ENCODE data around the gene SHE. TPM values are rescaled to one million over a fixed set of nuclear protein-coding genes. Genes with fewer than 3 reads are reported as not detected.
A peak's percentile ranks its signal among the peaks of the same experiment; 100 is the strongest.

SHE gene
- total RNA-seq, 1 donor from 2014 or later = 0.04 TPM

DNA sequence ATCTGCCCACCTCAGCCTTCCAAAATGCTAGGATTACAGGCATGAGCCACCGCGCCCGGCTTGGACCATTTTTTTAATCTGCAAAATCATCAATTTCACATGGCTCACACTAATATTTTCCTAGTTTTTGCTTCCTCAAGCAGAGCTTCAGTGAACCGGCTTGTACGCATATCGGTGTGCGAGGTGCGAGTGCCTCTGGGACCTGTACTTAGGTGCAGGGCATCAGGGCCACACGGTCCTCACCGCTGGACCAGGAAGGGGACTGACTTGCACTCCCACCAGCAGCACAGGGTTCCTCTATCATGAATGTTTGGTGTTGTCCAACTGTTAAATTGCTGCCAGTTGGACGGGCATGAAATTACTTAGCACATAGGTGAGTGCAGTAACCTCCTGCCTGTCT is 15.4 kb upstream of the SHE start:
- intact Hi-C loops (cut with micrococcal nuclease) = no loop called here
- TF ChIP-seq, protein P1, sequence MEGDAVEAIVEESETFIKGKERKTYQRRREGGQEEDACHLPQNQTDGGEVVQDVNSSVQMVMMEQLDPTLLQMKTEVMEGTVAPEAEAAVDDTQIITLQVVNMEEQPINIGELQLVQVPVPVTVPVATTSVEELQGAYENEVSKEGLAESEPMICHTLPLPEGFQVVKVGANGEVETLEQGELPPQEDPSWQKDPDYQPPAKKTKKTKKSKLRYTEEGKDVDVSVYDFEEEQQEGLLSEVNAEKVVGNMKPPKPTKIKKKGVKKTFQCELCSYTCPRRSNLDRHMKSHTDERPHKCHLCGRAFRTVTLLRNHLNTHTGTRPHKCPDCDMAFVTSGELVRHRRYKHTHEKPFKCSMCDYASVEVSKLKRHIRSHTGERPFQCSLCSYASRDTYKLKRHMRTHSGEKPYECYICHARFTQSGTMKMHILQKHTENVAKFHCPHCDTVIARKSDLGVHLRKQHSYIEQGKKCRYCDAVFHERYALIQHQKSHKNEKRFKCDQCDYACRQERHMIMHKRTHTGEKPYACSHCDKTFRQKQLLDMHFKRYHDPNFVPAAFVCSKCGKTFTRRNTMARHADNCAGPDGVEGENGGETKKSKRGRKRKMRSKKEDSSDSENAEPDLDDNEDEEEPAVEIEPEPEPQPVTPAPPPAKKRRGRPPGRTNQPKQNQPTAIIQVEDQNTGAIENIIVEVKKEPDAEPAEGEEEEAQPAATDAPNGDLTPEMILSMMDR (IDR thresholded peaks at IDR 0.05) = no peak
- CTCF ChIA-PET = no interaction called here
- no peak overlapping the region for H3K4me3 Mint-ChIP-seq
- H3K27ac Mint-ChIP-seq = no peak overlapping the region
- DNase-seq = no peak
- no peak for ATAC-seq (ENCODE audit: low read depth)
- no peaks in the 10 kb centered on the region for H3K9me3 Mint-ChIP-seq
- H3K36me3 Mint-ChIP-seq (ENCODE audit: low read depth) = no peaks in the 10 kb centered on the region
- peaks cover 27% of the 10 kb centered on the region for H3K27me3 Mint-ChIP-seq
- POLR2A ChIA-PET = no interaction called here
- H3K4me1 Mint-ChIP-seq = no peaks in the 10 kb centered on the region

DNA sequence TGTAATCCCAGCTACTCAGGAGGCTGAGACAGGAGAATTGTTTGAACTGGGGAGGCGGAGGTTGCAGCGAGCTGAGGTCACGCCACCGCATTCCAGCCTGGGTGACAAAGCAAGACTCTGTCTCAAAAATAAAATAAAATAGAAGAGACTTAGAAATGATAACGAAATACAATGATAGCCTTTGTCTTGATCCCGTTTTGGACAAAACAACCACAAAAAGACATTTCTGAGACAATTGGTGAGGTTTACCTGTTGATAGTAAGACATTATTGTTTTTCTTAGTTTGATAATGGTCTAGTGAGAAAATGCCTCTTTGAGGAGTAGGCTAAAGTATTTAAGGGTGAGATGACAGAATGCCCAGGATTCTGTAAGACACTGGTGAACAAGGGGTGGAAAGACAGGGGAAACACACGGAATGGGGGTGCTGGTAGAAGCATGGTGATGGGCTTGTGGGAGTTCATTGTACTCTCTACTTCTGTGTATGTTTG is 11.9 kb upstream of the SHE start:
- Mint-ChIP-seq H3K4me1 (no peaks in the 10 kb centered on the region), H3K9me3 (no peaks in the 10 kb centered on the region), H3K27me3 (peaks cover 25% of the 10 kb centered on the region), H3K36me3 (ENCODE audit: low read depth) (no peaks in the 10 kb centered on the region), H3K4me3 (no peak overlapping the region), H3K27ac (no peak overlapping the region)
- intact Hi-C loops (cut with micrococcal nuclease) = no loop called here
- DNase-seq = no peak
- TF ChIP-seq, protein P1 (IDR thresholded peaks at IDR 0.05) = no peak
- POLR2A ChIA-PET = no interaction called here
- no peak for ATAC-seq (ENCODE audit: low read depth)
- CTCF ChIA-PET = no interaction called here

DNA sequence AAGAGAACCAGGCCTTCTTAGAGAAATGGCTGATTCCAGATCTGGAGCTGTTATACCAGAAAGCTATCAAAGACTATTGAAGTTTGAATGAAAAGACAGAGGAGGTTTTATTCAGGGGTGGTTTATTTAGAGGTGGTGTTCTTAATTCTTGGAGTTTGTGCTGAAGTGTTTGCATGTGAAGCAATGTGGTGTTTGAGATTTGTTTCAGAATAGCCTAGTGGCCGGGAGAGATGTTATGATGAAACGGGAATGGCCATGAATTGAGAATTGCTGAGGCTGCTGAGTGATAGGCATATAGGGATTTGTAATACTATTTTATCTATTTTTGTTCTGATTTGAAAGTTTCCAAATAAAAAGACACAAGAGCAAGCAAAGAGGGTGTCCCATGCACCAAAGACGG is 10.5 kb upstream of the SHE start:
- TF ChIP-seq, protein P1 (IDR thresholded peaks at IDR 0.05) = no peak
- H3K4me1 Mint-ChIP-seq = no peaks in the 10 kb centered on the region
- H3K36me3 Mint-ChIP-seq (ENCODE audit: low read depth) = no peaks in the 10 kb centered on the region
- ChIA-PET POLR2A (interaction anchor here (0.5 kb wide), 1 partner anchor 929 kb away, joined by 6 read pairs; no protein-coding TSS in a partner anchor), CTCF (interaction anchor here (1.6 kb wide), 1 partner anchor 33 kb away, joined by 3 read pairs; no protein-coding TSS in a partner anchor)
- ATAC-seq (ENCODE audit: low read depth) (no peak), DNase-seq (no peak)
- intact Hi-C loops (cut with micrococcal nuclease) = no loop called here
- peaks cover 30% of the 10 kb centered on the region for H3K27me3 Mint-ChIP-seq
- no peaks in the 10 kb centered on the region for H3K9me3 Mint-ChIP-seq
- no peak overlapping the region for H3K27ac Mint-ChIP-seq
- H3K4me3 Mint-ChIP-seq = no peak overlapping the region

DNA sequence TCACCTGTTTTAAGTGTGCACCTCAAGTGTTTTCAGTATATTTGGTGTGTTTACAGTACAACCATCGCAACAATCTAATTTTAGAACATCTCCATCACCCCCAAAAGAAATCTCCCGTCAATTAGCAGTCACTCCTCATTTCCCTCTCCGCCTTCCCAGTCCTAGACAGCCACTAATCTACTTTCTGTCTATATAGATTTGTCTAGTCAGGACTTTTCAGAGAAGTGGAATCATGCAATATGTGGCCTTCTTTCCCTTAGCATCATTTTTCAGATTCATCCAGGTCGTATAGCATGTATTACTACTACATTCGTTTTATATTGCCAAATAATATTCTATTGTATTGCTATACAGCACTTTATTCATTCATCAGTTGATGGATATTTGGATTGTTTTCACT is 1.7 kb upstream of the SHE start:
- peaks cover 43% of the 10 kb centered on the region for H3K27me3 Mint-ChIP-seq
- ChIA-PET POLR2A (no interaction called here), CTCF (no interaction called here)
- TF ChIP-seq, protein P1 (IDR thresholded peaks at IDR 0.05) = no peak
- ATAC-seq (ENCODE audit: low read depth) (no peak), DNase-seq (no peak)
- intact Hi-C loops (cut with micrococcal nuclease) = no loop called here
- no peak overlapping the region for H3K4me3 Mint-ChIP-seq
- no peak overlapping the region for H3K27ac Mint-ChIP-seq
- peaks cover 2% of the 10 kb centered on the region for H3K9me3 Mint-ChIP-seq
- no peaks in the 10 kb centered on the region for H3K36me3 Mint-ChIP-seq (ENCODE audit: low read depth)
- peaks cover 4% of the 10 kb centered on the region for H3K4me1 Mint-ChIP-seq

DNA sequence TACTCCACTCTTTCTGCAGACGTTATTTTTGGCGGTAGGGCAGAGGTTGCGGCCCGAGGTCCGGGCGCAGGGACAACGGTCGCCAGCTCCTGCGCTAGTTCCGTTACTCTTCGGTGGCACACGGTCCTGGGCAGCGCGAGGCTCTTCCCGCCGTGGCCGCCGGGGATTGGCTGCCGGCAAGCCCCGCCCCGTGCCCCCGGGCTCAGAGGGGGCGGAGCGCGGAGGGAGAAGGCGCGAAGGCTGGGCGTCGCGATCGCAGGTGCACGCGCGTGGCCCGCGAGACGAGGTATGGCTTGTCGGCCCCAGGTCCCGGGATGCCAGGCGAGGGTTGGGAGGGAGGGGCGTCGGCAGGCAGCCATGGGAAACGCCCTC is 518 bp upstream of the SHE start:
- Mint-ChIP-seq H3K9me3 (peaks cover 2% of the 10 kb centered on the region), H3K36me3 (ENCODE audit: low read depth) (no peaks in the 10 kb centered on the region), H3K4me1 (peaks cover 8% of the 10 kb centered on the region), H3K4me3 (peak overlapping the region; percentile 58), H3K27ac (no peak overlapping the region), H3K27me3 (peaks cover 34% of the 10 kb centered on the region)
- DNase-seq (no peak), ATAC-seq (ENCODE audit: low read depth) (no peak)
- ChIA-PET CTCF (no interaction called here), POLR2A (interaction anchor here (1.3 kb wide), 1 partner anchor 10 kb away, joined by 5 read pairs; no protein-coding TSS in a partner anchor)
- TF ChIP-seq, protein P1 (IDR thresholded peaks at IDR 0.05) = no peak
- intact Hi-C loops (cut with micrococcal nuclease) = no loop called here
